K562 (cell line): Measurements from ENCODE around the gene TRIM38. TPM values are rescaled to one million over a fixed set of nuclear protein-coding genes. Genes with fewer than 3 reads are reported as not detected.

ENCODE experiments used
- BHLHE40 ChIP-seq: IDR thresholded peaks from 2 replicates; pipeline ENCODE4 v1.6.1; 2011; ENCODE audit warnings: low read length, improper control_type of control experiment
- BRCA1 ChIP-seq, 2 experiments: fragments of 450-650 bp in 1 of 2; sonication (generic) in 1 of 2; formaldehyde crosslinking in 1 of 2; IDR thresholded peaks; 2 replicates each; pipeline versions ENCODE4 v1.5.0 to v1.6.1; 2017 to 2020; ENCODE audit warnings: mild to moderate bottlenecking in 1 of 2, missing genetic modification reagents in 1 of 2
- CHAMP1 ChIP-seq: fragments of 450-650 bp; IDR thresholded peaks from 2 replicates; pipeline ENCODE4 v1.6.1; 2016; ENCODE audit warnings: mild to moderate bottlenecking
- LARP7 ChIP-seq: fragments of 450-650 bp; IDR thresholded peaks from 2 replicates; pipeline ENCODE4 v1.6.1; 2016
- MEIS2 ChIP-seq: fragments of 450-650 bp; IDR thresholded peaks from 2 replicates; pipeline ENCODE4 v1.6.1; 2014; ENCODE audit warnings: mild to moderate bottlenecking; ENCODE audit not compliant: partially characterized antibody
- NR2F6 ChIP-seq: fragments of 450-650 bp; formaldehyde crosslinking; IDR thresholded peaks from 2 replicates; pipeline ENCODE4 v1.4.0; 2020; ENCODE audit warnings: mild to moderate bottlenecking
- POLR2AphosphoS5 ChIP-seq: IDR thresholded peaks from 2 replicates; pipeline ENCODE4 v1.6.1; 2011; ENCODE audit warnings: mild to moderate bottlenecking, low read depth, low read length, moderate library complexity; ENCODE audit not compliant: control insufficient read depth, insufficient read depth
- RB1 ChIP-seq: fragments of 450-650 bp; IDR thresholded peaks from 2 replicates; pipeline ENCODE4 v1.6.1; 2017; ENCODE audit warnings: low read depth, mild to moderate bottlenecking
- TAF1 ChIP-seq: IDR thresholded peaks from 2 replicates; pipeline ENCODE4 v1.6.1; 2011; ENCODE audit warnings: mild to moderate bottlenecking, low read length, moderate library complexity; ENCODE audit not compliant: insufficient read depth, control insufficient read depth, severe bottlenecking; ENCODE audit errors: extremely low read depth
- TCF7 ChIP-seq: sonication (generic); IDR thresholded peaks from 2 replicates; pipeline ENCODE4 v1.6.1; 2016; ENCODE audit warnings: antibody characterized with exemption, borderline replicate concordance
- ZBTB7A ChIP-seq: IDR thresholded peaks from 2 replicates; pipeline ENCODE4 v1.6.1; 2011; ENCODE audit warnings: low read depth, mild to moderate bottlenecking, low read length, moderate library complexity, borderline replicate concordance; ENCODE audit not compliant: control insufficient read depth
- ZFPM2 ChIP-seq: fragments of 250-450 bp; sonication (Bioruptor Pico); IDR thresholded peaks from 2 replicates; pipeline ENCODE4 v1.5.1; 2022; ENCODE audit warnings: mild to moderate bottlenecking
- ZNF140 ChIP-seq: fragments of 250-450 bp; sonication (Bioruptor Pico); IDR thresholded peaks from 2 replicates; pipeline ENCODE4 v1.8.0; 2021; ENCODE audit warnings: moderate library complexity, mild to moderate bottlenecking, inconsistent platforms
- ZNF318 ChIP-seq, 2 experiments: fragments of 450-650 bp; IDR thresholded peaks; 2 replicates each; pipeline ENCODE4 v1.6.1; 2016; ENCODE audit warnings: mild to moderate bottlenecking in 2 of 2, borderline replicate concordance in 1 of 2, low read depth in 1 of 2, moderate library complexity in 1 of 2
- polyA plus RNA-seq, 8 experiments: library from polyadenylated mRNA; depleted of rRNA in 4 of 8; stranded (reverse) in 5 of 8; unstranded in 3 of 8; fragments of >200 nt; fragmentation: Nextera tagmentation in 2 of 8; fragmentation: Illumina TruSeq in 1 of 8; extraction: Ambion mirVana in 2 of 8; extraction: Trizol in 1 of 8; gene quantifications; 2 replicates each; pipeline versions ENCODE4 v1.2.1 to v1.2.3, GENCODE V29; 2011 to 2014; ENCODE audit warnings: inconsistent platforms in 1 of 8, missing spikeins in 1 of 8
- total RNA-seq, 7 experiments: library from RNA; depleted of rRNA in 6 of 7; stranded (reverse); fragments of >200 nt in 6 of 7; fragmentation: Illumina TruSeq in 2 of 7; extraction: Trizol in 2 of 7; gene quantifications; 2 replicates each; pipeline versions ENCODE4 v1.2.1 to v1.2.3, GENCODE V29; 2011 to 2021; ENCODE audit warnings: low replicate concordance in 1 of 7
- TF ChIP-seq, protein P1 (sequence below): fragments of 250-450 bp; sonication (Bioruptor Pico); IDR thresholded peaks from 2 replicates; pipeline ENCODE4 v1.5.0; 2021
- TF ChIP-seq, protein P2 (sequence below): fragments of 450-650 bp; IDR thresholded peaks from 2 replicates; pipeline ENCODE4 v1.6.1; 2017; ENCODE audit warnings: mild to moderate bottlenecking, moderate library complexity

Gene TRIM38
- total and polyA plus RNA-seq, 9 of the 15 experiments (the other 6 are each of a cell fraction or from before 2014, with no cell fraction given), result 1.7 to 6.7 (median 6.3) TPM

DNA sequence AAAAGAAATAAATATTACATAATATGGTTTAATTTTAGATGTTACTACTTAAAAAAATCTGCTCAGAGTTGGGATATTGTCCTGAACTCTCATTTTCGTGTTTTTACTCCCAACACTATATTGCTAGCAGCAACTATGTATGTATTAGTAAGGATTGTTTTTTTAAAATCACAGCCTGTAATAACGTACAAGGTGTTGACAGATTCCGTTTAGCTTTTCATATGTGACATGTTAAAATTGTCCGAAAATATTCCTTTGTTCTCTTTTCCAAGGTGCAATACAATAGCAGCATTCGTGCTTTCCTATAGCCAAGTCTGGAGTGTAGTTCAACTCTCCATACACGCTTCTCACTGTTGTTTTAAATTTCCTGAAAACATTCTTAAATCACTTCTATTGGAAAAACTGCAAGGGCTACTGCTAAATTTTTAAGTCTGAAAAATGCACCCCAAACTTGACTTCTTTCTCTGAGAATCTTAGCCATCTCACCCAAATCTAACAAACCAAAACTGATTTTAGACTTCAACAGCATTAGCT lies 65.7 kb downstream of the TRIM38 start (continued):
- TF ChIP-seq ZNF318 (IDR thresholded peaks at IDR 0.05; ENCODE audit: borderline replicate concordance in 1 of 2, low read depth in 1 of 2), result no peak
- no peak for TF ChIP-seq CHAMP1
- no peak for TF ChIP-seq NR2F6 (CRISPR knock-in tag)
- TF ChIP-seq TCF7, result no peak
- TF ChIP-seq BHLHE40, result no peak
- no peak for TF ChIP-seq RB1
- TF ChIP-seq LARP7, result no peak
- TF ChIP-seq MEIS2, result peak; percentile 20
- no peak for TF ChIP-seq ZBTB7A
- TF ChIP-seq TAF1, result no peak
- no peak for TF ChIP-seq BRCA1 (IDR thresholded peaks at IDR 0.05)
- TF ChIP-seq BRCA1 (CRISPR knock-in tag; IDR thresholded peaks at IDR 0.05), result no peak
- TF ChIP-seq, protein P1, sequence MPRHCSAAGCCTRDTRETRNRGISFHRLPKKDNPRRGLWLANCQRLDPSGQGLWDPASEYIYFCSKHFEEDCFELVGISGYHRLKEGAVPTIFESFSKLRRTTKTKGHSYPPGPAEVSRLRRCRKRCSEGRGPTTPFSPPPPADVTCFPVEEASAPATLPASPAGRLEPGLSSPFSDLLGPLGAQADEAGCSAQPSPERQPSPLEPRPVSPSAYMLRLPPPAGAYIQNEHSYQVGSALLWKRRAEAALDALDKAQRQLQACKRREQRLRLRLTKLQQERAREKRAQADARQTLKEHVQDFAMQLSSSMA (CRISPR knock-in tag), result no peak
- TF ChIP-seq, protein P2, sequence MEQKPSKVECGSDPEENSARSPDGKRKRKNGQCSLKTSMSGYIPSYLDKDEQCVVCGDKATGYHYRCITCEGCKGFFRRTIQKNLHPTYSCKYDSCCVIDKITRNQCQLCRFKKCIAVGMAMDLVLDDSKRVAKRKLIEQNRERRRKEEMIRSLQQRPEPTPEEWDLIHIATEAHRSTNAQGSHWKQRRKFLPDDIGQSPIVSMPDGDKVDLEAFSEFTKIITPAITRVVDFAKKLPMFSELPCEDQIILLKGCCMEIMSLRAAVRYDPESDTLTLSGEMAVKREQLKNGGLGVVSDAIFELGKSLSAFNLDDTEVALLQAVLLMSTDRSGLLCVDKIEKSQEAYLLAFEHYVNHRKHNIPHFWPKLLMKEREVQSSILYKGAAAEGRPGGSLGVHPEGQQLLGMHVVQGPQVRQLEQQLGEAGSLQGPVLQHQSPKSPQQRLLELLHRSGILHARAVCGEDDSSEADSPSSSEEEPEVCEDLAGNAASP, result no peak
- no peak for TF ChIP-seq ZNF140 (CRISPR knock-in tag)
- TF ChIP-seq POLR2AphosphoS5, result no peak
- 0 out of 2 replicates have a peak, but pooled peaks have one; percentile 38 for TF ChIP-seq ZFPM2 (CRISPR knock-in tag)
